Measurements from ENCODE around the gene ZNF33A.
A peak's percentile ranks its signal among the peaks of the same experiment; 100 is the strongest.
"Not testable (repeated sequence)": the region's sequence is repeated elsewhere in the genome, so short reads cannot be mapped to it uniquely, and the experiment has no call there.

Gene ZNF33A

GRCh38 chr10:38010119-38010903 is at the start of gene ZNF33A:
TSS of gene ZNF33A (plus strand) at chr10:38010675. CDS start at chr10:38012342, 1,667 bp downstream.
- peak; percentile 84 to 89 for DNase-seq (ENCODE audit: low spot score in 2 of 2)
- H3K36me3 ChIP-seq (replicated peaks), result peaks cover 3% of the 10 kb centered on the region; the same call in 1 of the 2 replicates
- H3K4me3 ChIP-seq, result peak within 1 kb of the TSS; percentile 55
- no peaks in the 10 kb centered on the region for H3K27me3 ChIP-seq (ENCODE audit: low read depth)
- in situ Hi-C loops (cut with MboI; ENCODE audit: low sequenced_read_pairs), result no loop called here
- H3K4me1 ChIP-seq, result peaks cover 5% of the 10 kb centered on the region; the same call in 1 of the 2 replicates
- H3K9me3 ChIP-seq, result no peaks in the 10 kb centered on the region

- in situ Hi-C loops (cut with MboI; ENCODE audit: low sequenced_read_pairs), result no loop called here
- Histone ChIP-seq H3K36me3 (replicated peaks) (no peaks in the 10 kb centered on the region), H3K4me1 (no peaks in the 10 kb centered on the region), H3K27me3 (ENCODE audit: low read depth) (no peaks in the 10 kb centered on the region), H3K4me3 (no peak overlapping the region), H3K9me3 (no peaks in the 10 kb centered on the region)
- DNase-seq (ENCODE audit: low spot score in 2 of 2), result no peak
These were observed 45.5 kb upstream of the ZNF33A start for GRCh38 chr10:37965006-37965405.

DNA sequence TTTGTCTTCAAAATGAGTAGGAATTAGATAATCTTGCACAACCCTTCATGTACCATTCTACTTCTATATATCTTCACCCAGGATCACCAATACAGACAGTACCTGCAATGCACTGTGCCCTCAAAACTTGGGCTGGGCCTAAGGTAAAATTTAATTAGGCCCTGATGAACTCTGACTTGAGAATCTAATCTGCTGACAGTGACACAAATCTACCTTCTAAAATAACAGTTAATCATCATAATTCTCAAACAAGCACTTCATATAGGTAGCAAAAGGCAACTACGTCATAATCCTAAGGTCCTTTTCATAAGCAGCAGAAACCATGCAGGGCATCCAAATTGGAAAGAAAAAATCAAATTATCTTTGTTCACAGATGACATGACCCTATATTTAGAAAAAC is 38.1 kb upstream of the ZNF33A start:
- no peaks in the 10 kb centered on the region for H3K9me3 ChIP-seq
- in situ Hi-C loops (cut with MboI; ENCODE audit: low sequenced_read_pairs), result no loop called here

GRCh38 chr10:37975401-37975991 is 35.0 kb upstream of the ZNF33A start:
- peak in 1 of 2 experiments; percentile 2 for DNase-seq (ENCODE audit: low spot score in 2 of 2)
- Histone ChIP-seq H3K36me3 (replicated peaks) (no peaks in the 10 kb centered on the region), H3K27me3 (ENCODE audit: low read depth) (no peaks in the 10 kb centered on the region), H3K4me3 (peak overlapping the region; percentile 52), H3K4me1 (peaks cover 3% of the 10 kb centered on the region; the same call in 1 of the 2 replicates), H3K9me3 (no peaks in the 10 kb centered on the region)
- in situ Hi-C loops (cut with MboI; ENCODE audit: low sequenced_read_pairs), result no loop called here

More for the DNA sequence above, 38.1 kb upstream of the ZNF33A start:
- no peaks in the 10 kb centered on the region for H3K27me3 ChIP-seq (ENCODE audit: low read depth)
- no peaks in the 10 kb centered on the region for H3K36me3 ChIP-seq (replicated peaks)
- no peak overlapping the region for H3K4me3 ChIP-seq
- peaks cover 3% of the 10 kb centered on the region; the same call in 1 of the 2 replicates for H3K4me1 ChIP-seq
- no peak for DNase-seq (ENCODE audit: low spot score in 2 of 2)

DNA sequence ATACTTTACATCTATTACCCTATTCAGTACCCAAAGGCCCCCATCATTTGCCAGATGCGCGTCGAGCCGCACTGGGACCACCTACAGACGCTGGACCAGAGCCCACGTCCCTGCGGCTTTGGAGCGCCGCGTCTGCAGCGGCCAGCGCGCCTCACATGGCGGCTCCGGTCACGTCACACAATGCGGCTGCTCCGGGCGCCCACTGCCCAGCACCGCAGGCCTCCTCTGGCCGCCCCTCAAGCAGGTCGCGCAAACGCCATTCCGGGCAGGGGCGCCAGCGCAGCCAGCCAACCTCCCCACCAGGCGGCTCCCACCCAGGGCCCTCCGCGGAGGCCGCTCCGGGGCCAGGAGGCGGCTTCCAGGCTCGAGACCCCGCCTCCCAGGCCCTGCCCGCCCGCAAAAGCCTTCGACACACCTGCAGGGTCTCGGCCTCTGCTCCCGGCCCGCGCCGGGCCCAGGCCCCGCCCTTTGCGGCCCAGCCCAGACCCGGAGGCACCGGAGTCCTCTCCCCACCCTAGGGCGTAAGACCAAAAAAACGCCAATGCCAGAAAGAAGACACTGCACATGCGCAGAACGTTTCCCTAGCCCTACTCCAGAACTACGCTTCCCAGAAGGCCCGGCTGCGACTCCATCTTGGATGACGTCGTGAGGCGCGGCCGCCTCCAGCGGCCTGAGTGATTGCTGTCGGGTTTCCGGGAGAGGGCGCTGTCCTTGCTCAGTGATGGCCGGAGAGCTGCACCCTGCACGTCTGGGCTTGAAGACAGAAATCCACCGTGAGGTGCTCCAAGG is 34.2 kb upstream of the ZNF33A start, which contains the start of gene ZNF25:
Gene ZNF25, minus strand, starts transcription at position 557 of the 789 bp plus-strand sequence. CDS start 4,925 bp downstream, outside the sequence.
- Histone ChIP-seq H3K36me3 (replicated peaks) (no peaks in the 10 kb centered on the region), H3K4me1 (peaks cover 3% of the 10 kb centered on the region; the same call in 1 of the 2 replicates), H3K9me3 (no peaks in the 10 kb centered on the region), H3K27me3 (ENCODE audit: low read depth) (no peaks in the 10 kb centered on the region), H3K4me3 (peak within 1 kb of the TSS; percentile 52)
- in situ Hi-C loops (cut with MboI; ENCODE audit: low sequenced_read_pairs), result no loop called here
- DNase-seq (ENCODE audit: low spot score in 2 of 2), result peak; percentile 95 to 97

DNA sequence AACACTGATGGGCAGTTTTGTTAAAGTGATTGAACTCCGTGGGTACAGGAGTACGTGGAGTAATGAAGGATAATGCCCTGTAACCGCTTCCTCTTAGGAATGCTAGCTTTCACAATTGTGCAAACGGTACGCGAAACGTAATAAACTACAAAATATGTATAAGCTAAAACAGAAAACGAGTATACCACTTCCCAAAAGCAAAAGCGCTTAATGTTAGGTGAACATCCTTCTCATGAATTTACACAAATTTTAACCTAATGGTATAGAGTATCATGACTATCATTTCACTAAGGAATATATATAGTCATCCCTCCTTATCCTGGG is 33.6 kb upstream of the ZNF33A start:
- in situ Hi-C loops (cut with MboI; ENCODE audit: low sequenced_read_pairs), result no loop called here
- H3K4me1 ChIP-seq, result peaks cover 3% of the 10 kb centered on the region; the same call in 1 of the 2 replicates
- no peaks in the 10 kb centered on the region for H3K36me3 ChIP-seq (replicated peaks)
- H3K4me3 ChIP-seq, result peak overlapping the region; percentile 52
- no peaks in the 10 kb centered on the region for H3K9me3 ChIP-seq
- no peaks in the 10 kb centered on the region for H3K27me3 ChIP-seq (ENCODE audit: low read depth)
- DNase-seq (ENCODE audit: low spot score in 2 of 2), result no peak

GRCh38 chr10:37991655-37992054 is 18.8 kb upstream of the ZNF33A start:
- no peaks in the 10 kb centered on the region for H3K36me3 ChIP-seq (replicated peaks)
- no peak overlapping the region for H3K4me3 ChIP-seq
- H3K9me3 ChIP-seq, result no peaks in the 10 kb centered on the region
- no peak for DNase-seq (ENCODE audit: low spot score in 2 of 2)
- in situ Hi-C loops (cut with MboI; ENCODE audit: low sequenced_read_pairs), result no loop called here
- H3K4me1 ChIP-seq, result no peaks in the 10 kb centered on the region
- no peaks in the 10 kb centered on the region for H3K27me3 ChIP-seq (ENCODE audit: low read depth)

DNA sequence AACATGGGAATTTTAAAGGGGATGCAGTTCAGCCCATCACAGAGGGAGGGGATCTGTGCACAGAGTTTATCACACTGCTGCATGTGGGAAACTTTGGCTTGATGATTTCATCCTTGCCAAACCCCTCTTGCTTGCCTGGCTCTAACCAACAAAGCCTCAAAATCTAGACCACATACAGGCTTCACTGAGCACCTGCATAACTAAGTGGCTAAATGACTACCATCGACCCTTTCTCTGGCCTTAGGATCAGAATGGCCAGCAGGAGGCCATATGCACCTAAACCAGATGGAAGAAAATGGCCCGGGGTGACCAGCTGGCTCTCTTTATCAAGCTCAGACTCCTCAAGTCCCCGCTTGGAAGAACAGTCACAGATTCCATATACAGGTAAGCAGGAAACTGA is 18.4 kb upstream of the ZNF33A start:
- in situ Hi-C loops (cut with MboI; ENCODE audit: low sequenced_read_pairs), result no loop called here
- no peak for DNase-seq (ENCODE audit: low spot score in 2 of 2)
- Histone ChIP-seq H3K27me3 (ENCODE audit: low read depth) (no peaks in the 10 kb centered on the region), H3K4me3 (no peak overlapping the region), H3K36me3 (replicated peaks) (no peaks in the 10 kb centered on the region), H3K9me3 (no peaks in the 10 kb centered on the region), H3K4me1 (no peaks in the 10 kb centered on the region)

DNA sequence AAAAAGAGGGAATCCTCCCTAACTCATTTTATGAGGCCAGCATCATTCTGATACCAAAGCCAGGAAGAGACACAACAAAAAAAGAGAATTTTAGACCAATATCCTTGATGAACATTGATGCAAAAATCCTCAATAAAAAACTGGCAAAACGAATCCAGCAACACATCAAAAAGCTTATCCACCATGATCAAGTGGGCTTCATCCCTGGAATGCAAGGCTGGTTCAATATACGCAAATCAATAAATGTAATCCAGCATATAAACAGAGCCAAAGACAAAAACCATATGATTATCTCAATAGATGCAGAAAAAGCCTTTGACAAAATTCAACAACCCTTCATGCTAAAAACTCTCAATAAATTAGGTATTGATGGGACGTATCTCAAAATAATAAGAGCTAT is 11.6 kb upstream of the ZNF33A start:
- H3K4me3 ChIP-seq; in situ Hi-C loops (cut with MboI; ENCODE audit: low sequenced_read_pairs); DNase-seq (ENCODE audit: low spot score in 2 of 2): not testable (repeated sequence)

DNA sequence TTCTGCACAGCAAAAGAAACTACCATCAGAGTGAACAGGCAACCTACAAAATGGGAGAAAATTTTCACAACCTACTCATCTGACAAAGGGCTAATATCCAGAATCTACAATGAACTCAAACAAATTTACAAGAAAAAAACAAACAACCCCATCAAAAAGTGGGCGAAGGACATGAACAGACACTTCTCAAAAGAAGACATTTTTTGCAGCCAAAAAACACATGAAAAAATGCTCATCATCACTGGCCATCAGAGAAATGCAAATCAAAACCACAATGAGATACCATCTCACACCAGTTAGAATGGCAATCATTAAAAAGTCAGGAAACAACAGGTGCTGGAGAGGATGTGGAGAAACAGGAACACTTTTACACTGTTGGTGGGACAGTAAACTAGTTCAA is 10.0 kb upstream of the ZNF33A start:
- H3K36me3 ChIP-seq (replicated peaks); H3K27me3 ChIP-seq (ENCODE audit: low read depth); DNase-seq (ENCODE audit: low spot score in 2 of 2); H3K4me3 ChIP-seq; in situ Hi-C loops (cut with MboI; ENCODE audit: low sequenced_read_pairs); H3K4me1 ChIP-seq; H3K9me3 ChIP-seq: not testable (repeated sequence)

More for the DNA sequence above, 11.6 kb upstream of the ZNF33A start:
- not testable (repeated sequence) for H3K27me3 ChIP-seq (ENCODE audit: low read depth); H3K36me3 ChIP-seq (replicated peaks); H3K4me1 ChIP-seq; H3K9me3 ChIP-seq

DNA sequence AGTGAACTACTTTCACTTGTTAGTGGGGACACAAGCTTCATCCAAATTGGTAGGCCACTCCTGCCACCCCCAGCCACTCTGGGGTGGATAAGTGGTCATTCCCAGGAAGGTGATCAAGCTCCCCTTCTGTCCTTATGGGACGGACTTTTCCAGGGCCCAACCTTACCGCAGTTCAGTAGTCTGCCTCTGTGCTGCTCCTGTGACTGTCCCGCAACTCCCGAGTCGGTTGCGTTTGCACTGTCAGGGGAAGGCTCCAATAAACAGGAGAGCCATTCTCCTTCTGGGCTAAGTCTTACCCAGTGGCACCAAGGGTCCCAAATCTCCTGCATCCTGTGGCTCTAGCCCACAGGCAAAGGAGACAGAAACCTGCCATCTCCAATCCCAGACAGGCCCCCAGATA is 7.4 kb upstream of the ZNF33A start:
- in situ Hi-C loops (cut with MboI; ENCODE audit: low sequenced_read_pairs), result no loop called here
- no peaks in the 10 kb centered on the region for H3K36me3 ChIP-seq (replicated peaks)
- no peak overlapping the region for H3K4me3 ChIP-seq
- no peaks in the 10 kb centered on the region for H3K4me1 ChIP-seq
- H3K9me3 ChIP-seq, result no peaks in the 10 kb centered on the region
- H3K27me3 ChIP-seq (ENCODE audit: low read depth), result no peaks in the 10 kb centered on the region
- DNase-seq (ENCODE audit: low spot score in 2 of 2), result no peak

DNA sequence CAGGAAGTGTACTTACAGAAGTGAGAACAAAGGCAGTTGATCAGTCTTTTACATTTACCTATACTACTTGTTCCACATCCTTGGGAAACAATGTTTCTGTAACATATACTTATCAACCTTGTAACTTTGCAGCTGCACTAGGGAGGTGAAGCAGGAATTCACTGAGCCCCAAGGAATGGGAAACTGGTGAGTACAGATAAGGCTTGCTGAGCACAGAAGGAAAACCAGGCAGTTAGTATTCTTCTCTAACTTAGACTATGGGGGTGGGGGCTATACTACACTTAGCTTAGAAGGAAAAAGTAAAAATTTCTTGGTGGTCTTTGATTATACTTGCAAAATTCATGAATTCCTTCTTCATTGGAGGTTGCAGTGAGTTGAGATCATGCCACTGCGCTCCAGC is 6.9 kb upstream of the ZNF33A start:
- no peaks in the 10 kb centered on the region for H3K9me3 ChIP-seq
- DNase-seq (ENCODE audit: low spot score in 2 of 2), result no peak
- no peaks in the 10 kb centered on the region for H3K4me1 ChIP-seq
- no peaks in the 10 kb centered on the region for H3K27me3 ChIP-seq (ENCODE audit: low read depth)
- in situ Hi-C loops (cut with MboI; ENCODE audit: low sequenced_read_pairs), result no loop called here
- H3K4me3 ChIP-seq, result no peak overlapping the region
- no peaks in the 10 kb centered on the region for H3K36me3 ChIP-seq (replicated peaks)

GRCh38 chr10:38007551-38007950 is 2.9 kb upstream of the ZNF33A start:
- no peaks in the 10 kb centered on the region for H3K9me3 ChIP-seq
- DNase-seq (ENCODE audit: low spot score in 2 of 2), result no peak
- H3K36me3 ChIP-seq (replicated peaks), result no peaks in the 10 kb centered on the region
- in situ Hi-C loops (cut with MboI; ENCODE audit: low sequenced_read_pairs), result no loop called here
- no peaks in the 10 kb centered on the region for H3K27me3 ChIP-seq (ENCODE audit: low read depth)
- H3K4me1 ChIP-seq, result peaks cover 5% of the 10 kb centered on the region; the same call in 1 of the 2 replicates
- H3K4me3 ChIP-seq, result no peak overlapping the region

DNA sequence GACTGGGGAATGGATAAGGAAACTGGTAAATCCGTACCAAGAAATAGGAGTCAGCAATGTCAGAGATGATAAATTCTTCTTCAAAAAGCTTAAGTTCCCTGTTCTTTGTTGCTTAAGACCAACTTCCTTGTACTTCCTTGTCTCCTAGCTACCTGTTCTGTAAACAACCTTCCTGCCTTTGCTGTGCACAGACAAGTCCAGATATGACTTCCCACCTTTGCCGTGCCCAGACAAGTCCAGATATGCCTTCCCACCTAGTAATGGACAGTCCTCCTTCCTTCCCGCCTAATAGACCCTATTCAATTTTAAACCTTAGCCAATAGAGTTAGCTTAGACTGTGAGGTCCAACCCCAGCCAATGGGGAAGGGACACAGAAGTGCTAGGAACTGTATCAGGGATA is 2.5 kb upstream of the ZNF33A start:
- no peak for DNase-seq (ENCODE audit: low spot score in 2 of 2)
- no peaks in the 10 kb centered on the region for H3K27me3 ChIP-seq (ENCODE audit: low read depth)
- no peaks in the 10 kb centered on the region for H3K36me3 ChIP-seq (replicated peaks)
- H3K4me1 ChIP-seq, result peaks cover 5% of the 10 kb centered on the region; the same call in 1 of the 2 replicates
- no peak overlapping the region for H3K4me3 ChIP-seq
- no peaks in the 10 kb centered on the region for H3K9me3 ChIP-seq
- in situ Hi-C loops (cut with MboI; ENCODE audit: low sequenced_read_pairs), result no loop called here
